GM13977 (cell line): ENCODE results near the gene SLC5A8.

Experiments used
- DNase-seq: peaks from one replicate; pipeline ENCODE4 v3.0.0; 2012; ENCODE audit warnings: low spot score
- in situ Hi-C: fragments of 300-500 bp; cut with MboI; formaldehyde crosslinking; loops from one replicate; pipeline ENCODE4 v1.12.0; 2022; ENCODE audit warnings: low sequenced_read_pairs, low pct_unique_long_range_greater_than_20kb, mixed read lengths, inconsistent platforms; ENCODE audit not compliant: unreplicated experiment
- TF ChIP-seq, protein P1 (sequence below): IDR thresholded peaks from 2 replicates; pipeline ENCODE4 v1.5.1; 2012; ENCODE audit warnings: mild to moderate bottlenecking, control low read depth; ENCODE audit not compliant: insufficient read depth; ENCODE audit errors: extremely low read depth, missing control alignments

Gene SLC5A8

DNA sequence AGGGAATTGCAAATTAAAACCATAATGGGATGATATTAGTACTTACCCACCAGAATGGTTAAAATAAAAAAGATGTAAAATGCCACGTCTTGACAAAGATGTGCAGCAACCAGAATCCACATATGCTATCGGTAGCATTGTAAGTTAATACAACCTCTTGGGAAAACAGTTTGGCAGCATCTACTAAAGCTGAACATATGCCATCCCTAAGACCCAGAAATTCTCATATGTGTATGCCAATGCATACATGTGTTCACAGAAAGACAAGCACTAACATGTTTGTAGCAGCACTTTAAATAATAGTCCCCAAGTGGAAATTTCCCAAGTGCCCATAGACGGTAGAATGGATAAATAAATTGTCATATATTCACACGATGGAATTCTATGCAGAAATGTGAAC is 28.3 kb upstream of the SLC5A8 start:
- TF ChIP-seq, protein P1, sequence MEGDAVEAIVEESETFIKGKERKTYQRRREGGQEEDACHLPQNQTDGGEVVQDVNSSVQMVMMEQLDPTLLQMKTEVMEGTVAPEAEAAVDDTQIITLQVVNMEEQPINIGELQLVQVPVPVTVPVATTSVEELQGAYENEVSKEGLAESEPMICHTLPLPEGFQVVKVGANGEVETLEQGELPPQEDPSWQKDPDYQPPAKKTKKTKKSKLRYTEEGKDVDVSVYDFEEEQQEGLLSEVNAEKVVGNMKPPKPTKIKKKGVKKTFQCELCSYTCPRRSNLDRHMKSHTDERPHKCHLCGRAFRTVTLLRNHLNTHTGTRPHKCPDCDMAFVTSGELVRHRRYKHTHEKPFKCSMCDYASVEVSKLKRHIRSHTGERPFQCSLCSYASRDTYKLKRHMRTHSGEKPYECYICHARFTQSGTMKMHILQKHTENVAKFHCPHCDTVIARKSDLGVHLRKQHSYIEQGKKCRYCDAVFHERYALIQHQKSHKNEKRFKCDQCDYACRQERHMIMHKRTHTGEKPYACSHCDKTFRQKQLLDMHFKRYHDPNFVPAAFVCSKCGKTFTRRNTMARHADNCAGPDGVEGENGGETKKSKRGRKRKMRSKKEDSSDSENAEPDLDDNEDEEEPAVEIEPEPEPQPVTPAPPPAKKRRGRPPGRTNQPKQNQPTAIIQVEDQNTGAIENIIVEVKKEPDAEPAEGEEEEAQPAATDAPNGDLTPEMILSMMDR: no peak
- in situ Hi-C loops: no loop called here
- no peak for DNase-seq

DNA sequence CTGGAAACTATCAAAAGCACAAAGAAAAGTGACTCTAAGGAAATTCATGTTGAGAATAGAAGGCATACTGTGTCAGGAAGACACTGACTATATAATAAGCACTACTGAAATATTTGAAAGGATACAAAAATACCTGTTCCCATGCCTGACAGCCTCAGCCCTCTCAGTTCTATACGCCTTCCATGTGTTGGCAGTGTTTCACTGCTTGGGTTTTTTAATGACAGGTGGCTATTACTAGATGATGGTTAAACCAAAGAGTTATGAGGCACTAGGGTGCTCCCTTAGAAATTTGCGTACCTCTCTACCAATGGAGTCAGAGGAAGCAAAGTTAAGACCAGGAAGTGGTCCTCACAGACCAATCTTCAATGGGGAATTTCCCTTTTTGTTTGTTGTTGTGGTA is 25.6 kb upstream of the SLC5A8 start:
- in situ Hi-C loops: no loop called here
- DNase-seq: no peak
- TF ChIP-seq, protein P1: no peak

DNA sequence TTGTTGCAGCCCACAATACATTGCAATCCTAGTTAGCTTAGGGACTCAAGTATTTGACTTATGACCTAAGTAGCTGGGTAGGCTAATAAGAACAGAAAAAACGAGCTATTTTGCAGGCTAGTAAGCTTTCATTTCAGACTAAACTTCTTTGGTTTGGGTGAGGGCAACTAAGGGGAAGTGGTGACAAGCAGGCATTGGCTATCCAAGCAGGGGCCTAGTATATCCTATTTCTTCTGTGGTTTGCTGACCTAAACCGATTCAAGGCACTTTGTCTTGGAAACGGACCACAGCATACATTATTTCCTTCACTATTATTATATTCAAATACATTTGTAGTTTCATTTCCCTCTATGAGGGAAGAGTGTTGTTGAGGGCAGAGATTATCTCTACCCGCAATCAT is 21.6 kb upstream of the SLC5A8 start:
- TF ChIP-seq, protein P1: no peak
- in situ Hi-C loops: no loop called here
- no peak for DNase-seq

DNA sequence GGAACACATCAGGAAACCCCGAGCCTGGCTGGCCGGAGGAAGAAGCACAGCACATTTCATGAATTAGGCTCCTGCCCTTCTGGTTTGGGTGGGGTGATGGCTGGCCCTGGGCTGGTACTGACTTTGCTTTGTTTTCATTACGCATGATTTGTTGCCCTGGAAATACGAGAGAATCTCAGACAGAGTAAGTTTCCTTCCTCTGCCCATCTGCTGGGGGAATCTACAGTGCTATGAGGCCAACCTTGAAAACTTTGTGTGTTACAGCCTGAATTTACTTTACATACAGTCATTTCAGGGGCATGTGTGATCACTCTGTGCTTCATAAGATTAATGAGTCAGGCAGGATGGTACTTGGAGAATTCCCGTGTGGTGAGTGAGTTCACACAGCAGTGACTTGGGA is 20.5 kb upstream of the SLC5A8 start:
- in situ Hi-C loops: no loop called here
- no peak for DNase-seq
- TF ChIP-seq, protein P1: no peak

DNA sequence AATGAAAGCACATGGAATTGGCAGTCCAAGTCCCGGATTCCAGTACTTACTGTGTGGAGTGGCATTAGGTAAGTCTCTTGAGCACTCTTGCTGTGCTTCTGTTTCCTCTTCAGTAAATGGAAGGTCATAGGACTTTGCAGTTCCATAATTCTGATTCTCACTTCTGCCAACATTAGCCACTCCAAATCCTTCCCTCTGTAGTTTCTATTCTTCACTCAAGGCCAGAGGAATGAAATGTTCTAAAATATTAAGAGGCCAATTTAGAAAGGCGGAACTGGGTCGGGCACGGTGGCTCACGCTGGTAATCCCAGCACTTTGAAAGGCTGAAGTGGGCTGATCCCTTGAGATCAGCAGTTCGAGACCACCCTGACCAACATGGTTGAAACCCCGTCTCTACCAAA is 19.8 kb upstream of the SLC5A8 start:
- in situ Hi-C loops: no loop called here
- no peak for DNase-seq
- TF ChIP-seq, protein P1: no peak

DNA sequence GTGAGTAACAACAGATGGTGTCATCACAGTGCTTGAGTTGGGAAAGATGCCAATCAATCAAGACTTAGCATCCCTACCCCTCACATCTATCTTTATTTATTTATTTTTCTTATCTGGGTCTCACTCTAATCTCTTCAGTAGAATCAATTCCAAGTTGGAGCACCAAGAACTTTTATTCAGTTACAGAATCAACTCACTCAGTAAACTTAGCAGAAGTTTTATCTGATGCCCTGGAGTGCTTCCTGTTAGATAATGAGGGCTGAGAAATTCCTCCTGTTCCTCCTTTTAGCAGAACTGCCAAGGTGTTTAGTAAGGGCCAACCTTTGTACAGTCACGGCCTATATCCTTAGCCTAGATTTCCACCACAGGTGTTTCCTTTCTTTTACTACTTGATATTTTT is 11.3 kb upstream of the SLC5A8 start:
- in situ Hi-C loops: no loop called here
- TF ChIP-seq, protein P1: no peak
- no peak for DNase-seq

DNA sequence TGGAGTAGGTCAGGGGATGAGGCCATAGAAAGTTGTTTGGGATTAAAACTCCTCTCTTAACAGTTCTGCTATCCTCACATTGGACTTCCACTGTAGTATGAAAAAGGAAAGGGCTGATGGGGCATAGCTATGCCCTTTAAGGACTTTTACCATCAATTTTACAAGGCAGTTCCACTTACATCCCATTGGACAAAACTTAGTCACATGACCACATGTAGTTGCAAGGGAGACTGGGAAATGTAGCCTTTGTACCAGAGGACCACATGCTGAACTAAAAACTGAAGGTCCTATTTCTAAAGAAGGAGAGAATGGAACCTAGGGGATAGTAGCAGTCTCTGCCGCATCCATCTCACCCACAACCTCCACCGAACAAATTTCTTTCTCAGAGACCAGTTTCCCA is 6.8 kb upstream of the SLC5A8 start:
- in situ Hi-C loops: no loop called here
- DNase-seq: no peak
- TF ChIP-seq, protein P1: no peak
